ENCODE results near the gene OR4P4. TPM values are rescaled to one million over a fixed set of nuclear protein-coding genes. Genes with fewer than 3 reads are reported as not detected.

Gene OR4P4
- not detected in 2 replicates for total RNA-seq

DNA sequence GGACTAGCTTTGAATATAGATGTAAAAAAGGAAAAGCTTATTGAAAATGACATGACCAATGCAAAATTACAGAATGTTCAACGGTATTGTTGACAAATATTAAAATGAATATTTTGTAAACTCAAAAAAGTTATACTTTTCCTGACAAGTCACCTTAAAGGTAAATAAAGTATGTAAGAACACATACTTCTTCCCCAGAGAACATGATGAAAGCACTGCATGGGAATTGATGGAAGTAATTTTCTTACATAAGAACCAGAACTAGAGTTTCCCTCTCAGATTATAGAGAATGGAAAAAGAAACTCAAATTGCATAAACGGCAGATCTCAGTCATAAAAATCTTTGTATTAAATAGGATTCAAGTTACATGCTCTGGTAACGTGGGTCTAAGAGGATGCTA is at the start of gene OR4P4:
TSS of gene OR4P4 (plus strand) at position 301 of the 400 bp plus-strand sequence.
- H3K4me1 Mint-ChIP-seq (ENCODE audit: low read depth) = no peaks in the 10 kb centered on the region
- H3K27ac Mint-ChIP-seq = no peak within 1 kb of the TSS

DNA sequence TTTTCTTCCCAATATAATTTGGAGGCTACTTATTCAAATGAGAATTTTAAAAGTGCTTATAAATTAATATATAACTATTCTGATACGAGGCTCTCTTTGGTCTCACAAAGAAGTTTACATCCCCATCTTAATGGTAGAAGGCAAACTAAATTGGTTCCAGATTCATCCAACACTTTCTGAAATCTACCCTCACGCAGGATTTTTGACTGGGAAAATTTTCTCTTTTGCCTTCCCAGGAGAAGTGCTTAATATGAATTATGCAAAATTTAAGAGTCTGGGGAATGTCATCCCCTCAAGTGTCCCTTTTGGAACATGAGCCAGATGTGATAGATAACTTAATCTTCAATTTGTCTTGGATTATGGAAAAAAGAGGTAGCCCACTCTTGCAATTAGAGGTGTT is 27.4 kb upstream of the OR4P4 start, which contains the start of gene OR4C11:
TSS of gene OR4C11 (minus strand) at position 101 of the 400 bp plus-strand sequence. CDS start 3,272 bp downstream, outside the sequence.
- H3K4me1 Mint-ChIP-seq (ENCODE audit: low read depth) = no peaks in the 10 kb centered on the region
- H3K27me3 Mint-ChIP-seq (ENCODE audit: insufficient read depth) = no peaks in the 10 kb centered on the region
- H3K36me3 Mint-ChIP-seq (ENCODE audit: low read depth) = no peaks in the 10 kb centered on the region
- H3K9me3 Mint-ChIP-seq = peaks cover 26% of the 10 kb centered on the region
- intact Hi-C loops (cut with micrococcal nuclease) = no loop called here
- no peak within 1 kb of the TSS for H3K4me3 Mint-ChIP-seq
- no peak for DNase-seq (ENCODE audit: low spot score)
- no peak within 1 kb of the TSS for H3K27ac Mint-ChIP-seq

More for the DNA sequence above, at the start of gene OR4P4:
- intact Hi-C loops (cut with micrococcal nuclease) = no loop called here
- Mint-ChIP-seq H3K9me3 (peaks cover 30% of the 10 kb centered on the region), H3K4me3 (no peak within 1 kb of the TSS), H3K36me3 (ENCODE audit: low read depth) (no peaks in the 10 kb centered on the region), H3K27me3 (ENCODE audit: insufficient read depth) (no peaks in the 10 kb centered on the region)
- no peak for DNase-seq (ENCODE audit: low spot score)

DNA sequence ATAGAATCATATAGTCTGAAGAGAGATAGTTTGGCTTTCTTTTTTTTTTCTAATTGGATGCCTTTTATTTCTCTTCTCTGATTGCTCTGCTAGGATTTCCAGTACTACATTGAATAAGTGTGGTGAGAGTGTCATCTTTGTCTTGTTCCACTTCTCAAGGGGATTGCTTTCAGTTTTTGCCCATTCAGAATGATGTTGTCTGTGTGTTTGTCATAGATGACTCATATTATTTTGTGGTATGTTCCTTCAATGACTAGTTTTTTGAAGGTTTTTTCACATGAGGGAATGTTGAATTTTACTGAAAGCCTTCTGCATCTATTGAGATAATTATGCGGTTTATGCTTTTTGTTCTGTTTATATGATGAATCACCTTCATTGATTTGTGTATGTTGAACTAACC is 10.4 kb upstream of the OR4P4 start:
- no peaks in the 10 kb centered on the region for H3K36me3 Mint-ChIP-seq (ENCODE audit: low read depth)
- peaks cover 62% of the 10 kb centered on the region for H3K9me3 Mint-ChIP-seq
- intact Hi-C loops (cut with micrococcal nuclease) = no loop called here
- no peaks in the 10 kb centered on the region for H3K27me3 Mint-ChIP-seq (ENCODE audit: insufficient read depth)
- H3K4me1 Mint-ChIP-seq (ENCODE audit: low read depth) = no peaks in the 10 kb centered on the region
- no peak overlapping the region for H3K27ac Mint-ChIP-seq
- no peak for DNase-seq (ENCODE audit: low spot score)
- no peak overlapping the region for H3K4me3 Mint-ChIP-seq

DNA sequence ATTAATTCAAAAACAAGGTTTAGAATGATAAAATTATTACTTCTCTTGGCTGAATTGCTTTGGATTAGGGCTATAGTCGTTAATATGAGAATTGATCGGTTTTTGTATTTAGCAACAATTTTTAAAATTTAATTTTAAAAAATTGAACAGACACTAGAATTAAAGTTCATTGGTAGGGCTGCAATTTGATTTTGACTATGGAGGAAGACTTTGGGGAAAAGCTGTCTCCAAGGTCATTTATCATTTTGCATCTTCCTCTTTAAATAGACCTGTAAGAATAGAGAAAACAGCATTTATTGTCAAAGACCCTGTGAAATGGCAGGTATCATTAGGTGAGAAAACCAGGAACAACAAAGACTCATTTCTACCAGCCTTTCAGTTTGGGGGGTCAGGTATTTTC is 13.1 kb downstream of the OR4P4 start, which contains the start of gene OR4S2:
TSS of gene OR4S2 (plus strand) at position 301 of the 400 bp plus-strand sequence. CDS start 2,577 bp downstream, outside the sequence.
- intact Hi-C loops (cut with micrococcal nuclease) = no loop called here
- Mint-ChIP-seq H3K4me1 (ENCODE audit: low read depth) (no peaks in the 10 kb centered on the region), H3K27me3 (ENCODE audit: insufficient read depth) (no peaks in the 10 kb centered on the region), H3K36me3 (ENCODE audit: low read depth) (no peaks in the 10 kb centered on the region), H3K27ac (no peak within 1 kb of the TSS), H3K9me3 (peaks cover 36% of the 10 kb centered on the region), H3K4me3 (no peak within 1 kb of the TSS)
- DNase-seq (ENCODE audit: low spot score) = no peak

DNA sequence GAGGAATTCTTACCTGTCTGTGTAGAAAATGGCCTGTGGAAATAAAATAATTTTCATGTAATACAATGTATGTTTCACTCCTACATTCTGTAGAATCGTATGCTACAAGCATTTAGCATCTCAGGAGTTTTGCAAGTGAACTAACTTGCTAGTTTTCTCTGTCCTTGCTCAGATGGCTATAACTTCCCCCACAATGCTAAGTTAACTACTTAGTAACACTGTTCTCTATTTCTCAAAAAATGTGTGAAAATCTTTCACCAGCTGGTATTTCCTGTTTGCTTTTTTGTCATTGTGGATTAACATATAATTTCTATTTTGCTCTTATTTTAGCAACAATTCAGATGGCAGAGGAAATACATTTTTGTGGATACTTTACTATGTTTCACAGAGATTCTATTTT is 17.6 kb downstream of the OR4P4 start:
- Mint-ChIP-seq H3K4me3 (no peak overlapping the region), H3K27me3 (ENCODE audit: insufficient read depth) (no peaks in the 10 kb centered on the region), H3K4me1 (ENCODE audit: low read depth) (no peaks in the 10 kb centered on the region), H3K27ac (no peak overlapping the region), H3K9me3 (peaks cover 35% of the 10 kb centered on the region), H3K36me3 (ENCODE audit: low read depth) (no peaks in the 10 kb centered on the region)
- no peak for DNase-seq (ENCODE audit: low spot score)
- intact Hi-C loops (cut with micrococcal nuclease) = no loop called here

DNA sequence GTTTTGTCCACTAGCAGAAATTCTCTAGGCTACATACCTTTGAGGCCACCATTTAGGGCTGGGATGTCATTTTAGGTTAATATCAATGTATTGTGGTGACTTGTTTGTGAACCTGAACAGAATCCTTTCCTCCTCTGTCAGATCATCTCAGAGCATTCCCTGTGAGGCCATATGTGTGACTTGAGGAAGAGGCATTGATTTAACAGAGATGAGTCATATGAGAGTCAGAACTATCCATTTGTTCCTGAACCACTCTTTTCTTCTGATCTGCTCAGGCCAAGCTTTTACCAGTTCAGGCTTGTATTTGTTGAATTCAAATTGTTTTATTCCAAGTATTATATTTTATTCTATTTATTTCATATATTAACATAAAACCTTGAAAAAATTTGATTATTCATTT is 20.2 kb downstream of the OR4P4 start:
- no peaks in the 10 kb centered on the region for H3K4me1 Mint-ChIP-seq (ENCODE audit: low read depth)
- intact Hi-C loops (cut with micrococcal nuclease) = no loop called here
- no peak for DNase-seq (ENCODE audit: low spot score)
- no peaks in the 10 kb centered on the region for H3K36me3 Mint-ChIP-seq (ENCODE audit: low read depth)
- H3K4me3 Mint-ChIP-seq = no peak overlapping the region
- no peak overlapping the region for H3K27ac Mint-ChIP-seq
- no peaks in the 10 kb centered on the region for H3K27me3 Mint-ChIP-seq (ENCODE audit: insufficient read depth)
- H3K9me3 Mint-ChIP-seq = peaks cover 33% of the 10 kb centered on the region

DNA sequence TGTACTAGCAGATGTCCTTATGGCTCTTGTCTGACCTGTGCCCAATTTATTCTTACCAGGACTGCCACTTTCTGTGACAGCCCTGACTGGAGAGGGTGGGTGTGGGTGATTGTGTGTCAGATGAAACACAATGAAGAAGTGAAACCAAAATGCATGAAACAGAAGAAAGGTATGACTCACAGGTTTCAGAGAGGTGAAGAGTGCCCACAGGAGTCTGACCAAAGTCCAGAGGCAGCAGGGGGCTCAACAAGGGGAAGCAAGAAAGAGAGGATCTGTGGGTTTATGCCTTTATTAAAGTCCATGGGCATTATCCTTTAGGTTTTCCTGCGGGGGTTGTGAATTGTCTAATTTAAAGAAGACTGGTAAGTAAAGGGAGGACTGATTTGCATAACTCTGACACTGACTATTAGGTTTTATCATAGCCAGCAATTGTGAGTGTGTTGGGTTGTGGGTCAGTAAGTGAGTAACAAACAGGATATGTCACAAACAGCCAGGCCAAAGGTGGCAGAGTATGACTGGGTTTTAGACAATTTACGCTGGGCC is 23.2 kb downstream of the OR4P4 start:
- DNase-seq (ENCODE audit: low spot score) = no peak
- H3K4me1 Mint-ChIP-seq (ENCODE audit: low read depth) = no peaks in the 10 kb centered on the region
- no peak overlapping the region for H3K27ac Mint-ChIP-seq
- no peak overlapping the region for H3K4me3 Mint-ChIP-seq
- H3K9me3 Mint-ChIP-seq = peaks cover 26% of the 10 kb centered on the region
- no peaks in the 10 kb centered on the region for H3K36me3 Mint-ChIP-seq (ENCODE audit: low read depth)
- intact Hi-C loops (cut with micrococcal nuclease) = no loop called here
- H3K27me3 Mint-ChIP-seq (ENCODE audit: insufficient read depth) = no peaks in the 10 kb centered on the region

DNA sequence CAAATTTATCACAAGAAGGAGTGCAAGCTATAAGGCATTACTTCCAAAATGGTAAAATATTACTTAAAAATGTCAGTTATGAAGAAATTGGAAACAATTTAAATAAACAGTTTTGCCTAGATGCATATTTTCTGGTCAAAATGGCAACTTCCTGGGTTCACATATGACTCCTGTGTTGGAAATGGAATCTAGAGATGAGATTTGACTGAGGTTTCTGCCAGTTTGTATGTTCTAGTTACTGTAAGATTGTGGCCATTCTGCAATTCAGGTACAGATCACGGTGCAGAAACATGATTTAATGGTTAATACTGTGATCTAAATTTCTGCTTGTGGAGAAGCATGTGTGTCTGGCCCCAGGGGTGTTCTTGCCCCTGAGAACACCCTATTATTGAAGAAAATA is 23.7 kb downstream of the OR4P4 start:
- intact Hi-C loops (cut with micrococcal nuclease) = no loop called here
- Mint-ChIP-seq H3K4me3 (no peak overlapping the region), H3K36me3 (ENCODE audit: low read depth) (no peaks in the 10 kb centered on the region)

DNA sequence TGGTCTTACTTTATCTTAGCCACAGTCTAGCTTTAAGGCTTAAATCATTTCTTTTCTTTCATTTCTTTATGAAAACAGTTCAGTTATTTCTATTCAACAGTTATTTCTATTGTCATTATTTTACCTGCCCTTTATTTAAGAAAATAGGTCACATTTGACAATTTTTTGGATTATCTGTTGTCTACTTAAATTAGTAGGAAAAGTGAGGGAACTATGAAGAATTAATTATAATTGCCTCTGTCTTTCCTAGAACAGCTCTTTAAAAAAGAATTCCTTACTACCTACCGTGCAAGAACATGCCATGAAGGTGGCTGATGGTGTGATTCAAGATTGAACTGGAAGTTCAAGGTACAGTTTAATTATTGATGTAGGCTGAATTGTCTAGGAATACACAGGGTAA is 27.0 kb downstream of the OR4P4 start, which contains the start of gene OR4C6:
TSS of gene OR4C6 (plus strand) at position 301 of the 400 bp plus-strand sequence. CDS start 2,966 bp downstream, outside the sequence.
- no peak within 1 kb of the TSS for H3K4me3 Mint-ChIP-seq
- no peaks in the 10 kb centered on the region for H3K4me1 Mint-ChIP-seq (ENCODE audit: low read depth)
- no peak within 1 kb of the TSS for H3K27ac Mint-ChIP-seq
- no peaks in the 10 kb centered on the region for H3K27me3 Mint-ChIP-seq (ENCODE audit: insufficient read depth)
- intact Hi-C loops (cut with micrococcal nuclease) = no loop called here
- no peak for DNase-seq (ENCODE audit: low spot score)
- peaks cover 24% of the 10 kb centered on the region for H3K9me3 Mint-ChIP-seq
- no peaks in the 10 kb centered on the region for H3K36me3 Mint-ChIP-seq (ENCODE audit: low read depth)

More for the DNA sequence above, 23.7 kb downstream of the OR4P4 start:
- H3K27me3 Mint-ChIP-seq (ENCODE audit: insufficient read depth) = no peaks in the 10 kb centered on the region
- no peak for DNase-seq (ENCODE audit: low spot score)
- H3K4me1 Mint-ChIP-seq (ENCODE audit: low read depth) = no peaks in the 10 kb centered on the region
- H3K27ac Mint-ChIP-seq = no peak overlapping the region
- H3K9me3 Mint-ChIP-seq = peaks cover 27% of the 10 kb centered on the region

DNA sequence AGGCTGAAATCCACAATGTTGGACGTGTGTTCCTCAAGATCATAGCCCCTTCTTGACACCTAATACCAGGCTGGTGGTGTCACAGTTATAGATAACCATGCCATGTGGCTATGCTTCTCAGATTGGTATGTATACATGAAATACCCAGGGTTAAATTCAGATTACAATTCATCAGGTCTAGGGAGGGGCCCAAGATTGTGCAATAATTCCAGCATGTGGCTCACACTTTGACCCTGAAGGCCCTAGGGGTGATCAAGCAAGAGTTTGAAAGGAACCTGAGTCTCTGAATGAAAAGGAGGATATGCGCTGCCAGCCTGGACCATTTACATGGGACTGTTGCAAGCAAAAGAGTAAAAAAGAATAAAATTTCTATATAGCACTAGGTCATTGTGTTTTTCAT is 34.5 kb downstream of the OR4P4 start:
- H3K4me1 Mint-ChIP-seq (ENCODE audit: low read depth) = no peaks in the 10 kb centered on the region

DNA sequence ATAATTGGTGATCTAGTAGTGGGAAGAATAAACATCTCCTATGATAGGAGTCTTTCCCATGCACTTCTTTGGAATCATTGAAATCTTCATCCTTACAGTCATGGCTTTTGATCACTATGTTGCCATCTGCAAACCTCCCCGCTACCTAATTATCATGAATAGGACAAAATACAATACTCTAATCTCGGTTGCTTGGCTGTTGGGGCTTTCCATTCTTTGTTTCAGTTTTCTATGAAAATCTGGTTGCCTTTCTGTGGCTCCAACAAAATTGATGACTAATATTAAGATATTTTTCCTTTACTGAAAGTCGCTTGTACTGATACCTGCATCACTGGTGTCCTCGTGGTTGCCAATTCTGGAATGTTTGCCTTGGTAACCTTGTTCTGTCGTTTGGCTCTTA is 38.9 kb downstream of the OR4P4 start:
- Mint-ChIP-seq H3K4me3 (no peak overlapping the region), H3K36me3 (ENCODE audit: low read depth) (no peaks in the 10 kb centered on the region), H3K4me1 (ENCODE audit: low read depth) (no peaks in the 10 kb centered on the region), H3K27ac (no peak overlapping the region), H3K27me3 (ENCODE audit: insufficient read depth) (no peaks in the 10 kb centered on the region), H3K9me3 (peaks cover 8% of the 10 kb centered on the region)
- intact Hi-C loops (cut with micrococcal nuclease) = no loop called here
- no peak for DNase-seq (ENCODE audit: low spot score)

More for the DNA sequence above, 34.5 kb downstream of the OR4P4 start:
- H3K27me3 Mint-ChIP-seq (ENCODE audit: insufficient read depth) = no peaks in the 10 kb centered on the region
- no peak overlapping the region for H3K4me3 Mint-ChIP-seq
- DNase-seq (ENCODE audit: low spot score) = no peak
- H3K36me3 Mint-ChIP-seq (ENCODE audit: low read depth) = no peaks in the 10 kb centered on the region
- no peak overlapping the region for H3K27ac Mint-ChIP-seq
- H3K9me3 Mint-ChIP-seq = peaks cover 22% of the 10 kb centered on the region
- intact Hi-C loops (cut with micrococcal nuclease) = no loop called here

Measured in activated T-helper 1 cell treated with anti-CD3 and anti-CD28 coated beads, Interleukin-12 subunit alpha, Interleukin-12 subunit beta, Interleukin-2, Interleukin-4 antibody, amounts not matched to agents 30 ng/mL and 10 ng/mL and 1 ng/mL, durations not matched to agents 14 hours and 24 hours and 36 hours (primary cell).